BLaER1 treated with 17β-estradiol and CSF1 and Interleukin-3, amounts not matched to agents 10 nM and 100 nM (cell line): ENCODE results near the gene DAGLB.
A peak's percentile ranks its signal among the peaks of the same experiment; 100 is the strongest.

ENCODE experiments used
- H3K27ac ChIP-seq, 11 experiments: shearing (Covaris generic); formaldehyde crosslinking; 2 replicates each; pipeline ENCODE4 v1.8.1; 2022
- H3K27me3 ChIP-seq, 11 experiments: shearing (Covaris generic); formaldehyde crosslinking; 2 replicates each; pipeline ENCODE4 v1.8.1; 2022
- H3K36me3 ChIP-seq, 11 experiments: shearing (Covaris generic); formaldehyde crosslinking; 2 replicates each; pipeline ENCODE4 v1.8.1; 2022
- H3K4me1 ChIP-seq, 10 experiments: shearing (Covaris generic); formaldehyde crosslinking; 2 replicates each; pipeline ENCODE4 v1.8.1; 2022
- H3K4me2 ChIP-seq, 11 experiments: shearing (Covaris generic); formaldehyde crosslinking; 2 replicates each; pipeline ENCODE4 v1.8.1; 2022
- H3K4me3 ChIP-seq, 10 experiments: shearing (Covaris generic); formaldehyde crosslinking; 2 replicates each; pipeline ENCODE4 v1.8.1; 2022
- H3K9ac ChIP-seq, 11 experiments: shearing (Covaris generic); formaldehyde crosslinking; 2 replicates each; pipeline ENCODE4 v1.8.1; 2022
- H3K9me3 ChIP-seq, 11 experiments: shearing (Covaris generic); formaldehyde crosslinking; replicated peaks in 1 of 11; 2 replicates each; pipeline ENCODE4 v1.8.1; 2022
- H4K20me1 ChIP-seq, 11 experiments: shearing (Covaris generic); formaldehyde crosslinking; 2 replicates each; pipeline ENCODE4 v1.8.1; 2022
- Cebpa-rat ChIP-seq, 11 experiments: shearing (Covaris generic); IDR thresholded peaks; 2 replicates each; pipeline ENCODE4 v1.8.1; 2022

DAGLB gene

GRCh38 chr7:6487184-6487545 is 39.4 kb upstream of the DAGLB start:
- Histone ChIP-seq H3K4me3 (no peak overlapping the region), H3K9me3 (peaks cover 9 to 21% (median 12%) of the 10 kb centered on the region in 11 experiments; a peak in 20 of 22 replicates), H3K4me1 (peaks cover 12 to 22% (median 18%) of the 10 kb centered on the region in 10 experiments), H3K9ac (no peak overlapping the region), H3K36me3 (peaks cover 0 to 10% (median 4%) of the 10 kb centered on the region in 11 experiments; a peak in 14 of 22 replicates), H3K4me2 (no peak overlapping the region), H4K20me1 (peaks cover 7 to 18% (median 17%) of the 10 kb centered on the region in 11 experiments; a peak in 21 of 22 replicates), H3K27ac (no peak overlapping the region), H3K27me3 (no peaks in the 10 kb centered on the region)
- no peak for TF ChIP-seq Cebpa-rat (IDR thresholded peaks at IDR 0.05)

GRCh38 chr7:6486438-6487183 is 38.9 kb upstream of the DAGLB start:
- no peak overlapping the region for H3K4me3 ChIP-seq
- H3K9me3 ChIP-seq: peaks cover 9 to 21% (median 12%) of the 10 kb centered on the region in 11 experiments; a peak in 20 of 22 replicates
- no peak overlapping the region for H3K4me2 ChIP-seq
- H3K27ac ChIP-seq: no peak overlapping the region
- peaks cover 18 to 28% (median 24%) of the 10 kb centered on the region in 10 experiments for H3K4me1 ChIP-seq
- H3K36me3 ChIP-seq: peaks cover 0 to 16% (median 9%) of the 10 kb centered on the region in 11 experiments; a peak in 16 of 22 replicates
- no peaks in the 10 kb centered on the region for H3K27me3 ChIP-seq
- TF ChIP-seq Cebpa-rat (IDR thresholded peaks at IDR 0.05): no peak
- peaks cover 11 to 23% (median 22%) of the 10 kb centered on the region in 11 experiments; a peak in 21 of 22 replicates for H4K20me1 ChIP-seq
- no peak overlapping the region for H3K9ac ChIP-seq

- peaks cover 0 to 47% (median 32%) of the 10 kb centered on the region in 11 experiments; a peak in 16 of 22 replicates for H3K36me3 ChIP-seq
- H3K4me2 ChIP-seq: peak overlapping the region; percentile 78 to 96 (median 87)
- no peaks in the 10 kb centered on the region for H3K27me3 ChIP-seq
- TF ChIP-seq Cebpa-rat (IDR thresholded peaks at IDR 0.05): no peak
- peak overlapping the region; percentile 90 to 100 (median 98) for H3K4me3 ChIP-seq
- peak overlapping the region; percentile 92 to 99 (median 97) for H3K9ac ChIP-seq
- H4K20me1 ChIP-seq: peaks cover 50 to 62% (median 61%) of the 10 kb centered on the region in 11 experiments; a peak in 21 of 22 replicates
- H3K27ac ChIP-seq: peak overlapping the region; percentile 86 to 97 (median 92); a peak in 21 of 22 replicates
- peaks cover 56 to 64% (median 63%) of the 10 kb centered on the region in 10 experiments for H3K4me1 ChIP-seq
- H3K9me3 ChIP-seq: no peaks in the 10 kb centered on the region
Measured at GRCh38 chr7:6482743-6483119, 35.0 kb upstream of the DAGLB start.

DNA sequence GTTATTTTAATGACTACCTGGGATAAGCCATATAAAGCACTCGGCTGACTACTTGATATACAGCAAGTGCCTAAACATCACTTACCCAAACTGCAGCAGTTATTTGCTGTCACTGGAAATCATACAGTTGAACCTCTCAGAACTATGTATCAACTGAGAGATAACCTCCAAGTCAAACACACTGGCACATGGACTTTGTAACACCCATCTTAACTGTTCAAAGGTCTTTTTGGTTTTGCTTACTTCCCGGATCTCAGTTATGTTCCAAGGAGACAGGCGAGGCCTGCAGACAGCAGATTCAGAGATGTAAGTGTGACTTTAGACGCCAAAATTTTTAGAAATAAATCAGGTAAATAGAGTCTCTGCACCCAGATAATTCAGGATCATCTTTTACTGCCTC is 34.6 kb upstream of the DAGLB start:
- Histone ChIP-seq H3K27ac (peak overlapping the region in 5 of 11 experiments; percentile 91 to 97 (median 92); a peak in 5 of 22 replicates), H3K4me2 (peak overlapping the region; percentile 78 to 96 (median 87)), H4K20me1 (peaks cover 54 to 66% (median 65%) of the 10 kb centered on the region in 11 experiments; a peak in 21 of 22 replicates), H3K27me3 (no peaks in the 10 kb centered on the region), H3K4me3 (peak overlapping the region; percentile 90 to 100 (median 98)), H3K9me3 (no peaks in the 10 kb centered on the region), H3K9ac (peak overlapping the region; percentile 92 to 99 (median 97)), H3K4me1 (peaks cover 61 to 68% (median 67%) of the 10 kb centered on the region in 10 experiments), H3K36me3 (peaks cover 0 to 52% (median 32%) of the 10 kb centered on the region in 11 experiments; a peak in 16 of 22 replicates)
- TF ChIP-seq Cebpa-rat (IDR thresholded peaks at IDR 0.05): no peak

GRCh38 chr7:6481445-6481844 is 33.7 kb upstream of the DAGLB start:
- Histone ChIP-seq H3K27ac (peak overlapping the region in 4 of 11 experiments; percentile 13 to 46 (median 34); a peak in 4 of 22 replicates), H4K20me1 (peaks cover 63 to 75% (median 74%) of the 10 kb centered on the region in 11 experiments; a peak in 21 of 22 replicates), H3K9me3 (no peaks in the 10 kb centered on the region), H3K27me3 (no peaks in the 10 kb centered on the region), H3K4me1 (peaks cover 69 to 77% (median 75%) of the 10 kb centered on the region in 10 experiments), H3K9ac (peak overlapping the region in 10 of 11 experiments; percentile 42 to 92 (median 52); a peak in 14 of 22 replicates), H3K4me3 (peak overlapping the region in 8 of 10 experiments; percentile 27 to 100 (median 96); a peak in 8 of 20 replicates), H3K4me2 (peak overlapping the region; percentile 78 to 96 (median 87)), H3K36me3 (peaks cover 0 to 58% (median 34%) of the 10 kb centered on the region in 11 experiments; a peak in 16 of 22 replicates)
- TF ChIP-seq Cebpa-rat (IDR thresholded peaks at IDR 0.05): no peak

GRCh38 chr7:6480323-6480660 is 32.5 kb upstream of the DAGLB start:
- H3K4me1 ChIP-seq: peaks cover 81 to 87% (median 85%) of the 10 kb centered on the region in 10 experiments
- peak overlapping the region; percentile 29 to 92 (median 54); a peak in 21 of 22 replicates for H3K9ac ChIP-seq
- no peaks in the 10 kb centered on the region for H3K27me3 ChIP-seq
- H3K4me2 ChIP-seq: peak overlapping the region; percentile 78 to 96 (median 87)
- peaks cover 0 to 68% (median 39%) of the 10 kb centered on the region in 11 experiments; a peak in 18 of 22 replicates for H3K36me3 ChIP-seq
- TF ChIP-seq Cebpa-rat (IDR thresholded peaks at IDR 0.05): no peak
- peak overlapping the region in 6 of 10 experiments; percentile 4 to 35 (median 30); a peak in 7 of 20 replicates for H3K4me3 ChIP-seq
- H4K20me1 ChIP-seq: peaks cover 74 to 86% (median 85%) of the 10 kb centered on the region in 11 experiments; a peak in 21 of 22 replicates
- no peaks in the 10 kb centered on the region for H3K9me3 ChIP-seq
- peak overlapping the region in 9 of 11 experiments; percentile 0 to 59 (median 39); a peak in 13 of 22 replicates for H3K27ac ChIP-seq

DNA sequence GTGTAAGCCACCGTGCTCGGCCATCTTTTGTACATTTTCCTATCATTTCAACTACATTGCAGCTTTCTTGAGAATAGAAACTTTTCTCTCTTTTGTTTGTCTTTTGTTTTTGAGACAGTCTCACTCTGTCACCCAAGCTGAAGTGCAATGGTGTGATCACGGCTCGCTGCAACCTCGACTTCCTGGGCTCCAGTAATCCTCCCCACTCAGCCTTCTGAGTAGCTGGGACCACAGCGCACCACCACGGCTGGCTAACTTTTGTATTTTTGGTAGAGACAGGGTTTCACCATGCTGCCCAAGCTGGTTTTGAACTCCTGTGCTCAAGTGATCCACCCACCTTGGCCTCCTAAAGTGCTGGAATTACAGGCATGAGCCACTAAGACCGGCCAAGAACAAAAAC is 31.3 kb upstream of the DAGLB start:
- Histone ChIP-seq H3K4me2 (peak overlapping the region; percentile 78 to 96 (median 87)), H3K27ac (peak overlapping the region in 9 of 11 experiments; percentile 0 to 59 (median 38); a peak in 13 of 22 replicates), H3K4me3 (peak overlapping the region in 1 of 10 experiments; percentile 29; a peak in 2 of 20 replicates), H3K9ac (peak overlapping the region in 8 of 11 experiments; percentile 5 to 92 (median 56); a peak in 6 of 22 replicates), H3K9me3 (no peaks in the 10 kb centered on the region), H3K4me1 (peaks cover 75 to 85% (median 82%) of the 10 kb centered on the region in 10 experiments), H3K36me3 (peaks cover 12 to 80% (median 52%) of the 10 kb centered on the region in 11 experiments), H3K27me3 (no peaks in the 10 kb centered on the region), H4K20me1 (peaks cover 87 to 98% (median 98%) of the 10 kb centered on the region in 11 experiments; a peak in 21 of 22 replicates)
- TF ChIP-seq Cebpa-rat (IDR thresholded peaks at IDR 0.05): no peak

GRCh38 chr7:6478186-6478585 is 30.4 kb upstream of the DAGLB start:
- H3K9me3 ChIP-seq: no peaks in the 10 kb centered on the region
- H3K9ac ChIP-seq: no peak overlapping the region
- H4K20me1 ChIP-seq: peaks cover 91 to 100% (median 100%) of the 10 kb centered on the region in 11 experiments; a peak in 21 of 22 replicates
- no peak overlapping the region for H3K4me3 ChIP-seq
- H3K36me3 ChIP-seq: peaks cover 20 to 89% (median 61%) of the 10 kb centered on the region in 11 experiments
- no peak overlapping the region for H3K27ac ChIP-seq
- peaks cover 75 to 85% (median 82%) of the 10 kb centered on the region in 10 experiments for H3K4me1 ChIP-seq
- H3K4me2 ChIP-seq: peak overlapping the region; percentile 29 to 96 (median 86); a peak in 21 of 22 replicates
- TF ChIP-seq Cebpa-rat (IDR thresholded peaks at IDR 0.05): no peak
- H3K27me3 ChIP-seq: no peaks in the 10 kb centered on the region
